GM23248 (cell line): ENCODE measurements around the gene ZFYVE9. TPM values are rescaled to one million over a fixed set of nuclear protein-coding genes. Genes with fewer than 3 reads are reported as not detected.
"Not testable (repeated sequence)": the region's sequence is repeated elsewhere in the genome, so short reads cannot be mapped to it uniquely, and the experiment has no call there.

Source experiments
- DNase-seq: peaks from one replicate; pipeline ENCODE4 v3.0.0-alpha.2; 2015
- H2AFZ ChIP-seq: fragments of 200-600 bp; sonication (generic); 2 replicates; pipeline ENCODE4 v1.6.1; 2016; ENCODE audit warnings: antibody characterized with exemption
- H3F3A ChIP-seq: fragments of 200-600 bp; sonication (generic); 2 replicates; pipeline ENCODE4 v1.6.1; 2016; ENCODE audit warnings: mild to moderate bottlenecking, antibody characterized with exemption, mixed run types; ENCODE audit not compliant: insufficient read depth
- H3K27ac ChIP-seq: fragments of 200-600 bp; sonication (generic); 2 replicates; pipeline ENCODE4 v1.5.1; 2016; ENCODE audit warnings: mild to moderate bottlenecking
- H3K27me3 ChIP-seq: fragments of 200-600 bp; sonication (generic); replicated peaks from 2 replicates; pipeline ENCODE4 v1.6.1; 2016; ENCODE audit warnings: mild to moderate bottlenecking; ENCODE audit not compliant: insufficient read depth
- H3K36me3 ChIP-seq: fragments of 200-600 bp; sonication (generic); 2 replicates; pipeline ENCODE4 v1.6.1; 2016; ENCODE audit warnings: low read depth, mild to moderate bottlenecking
- H3K4me1 ChIP-seq: fragments of 200-600 bp; sonication (generic); 2 replicates; pipeline ENCODE4 v1.6.1; 2016; ENCODE audit warnings: mild to moderate bottlenecking; ENCODE audit not compliant: insufficient read depth
- H3K4me2 ChIP-seq: fragments of 200-600 bp; sonication (generic); one replicate; pipeline ENCODE4 v1.6.1; 2016; ENCODE audit warnings: mild to moderate bottlenecking; ENCODE audit not compliant: unreplicated experiment
- H3K4me3 ChIP-seq: fragments of 200-600 bp; sonication (generic); 2 replicates; pipeline ENCODE4 v1.5.1; 2016; ENCODE audit warnings: mild to moderate bottlenecking
- H3K79me2 ChIP-seq: fragments of 200-600 bp; sonication (generic); 2 replicates; pipeline ENCODE4 v1.6.1; 2016; ENCODE audit warnings: mild to moderate bottlenecking; ENCODE audit not compliant: insufficient read depth
- H3K9ac ChIP-seq: fragments of 200-600 bp; sonication (generic); 2 replicates; pipeline ENCODE4 v1.6.1; 2016; ENCODE audit warnings: mild to moderate bottlenecking
- H3K9me2 ChIP-seq: fragments of 200-600 bp; sonication (generic); 2 replicates; pipeline ENCODE4 v1.6.1; 2016; ENCODE audit warnings: mixed run types, mild to moderate bottlenecking, moderate library complexity; ENCODE audit not compliant: insufficient read depth
- H3K9me3 ChIP-seq: fragments of 200-600 bp; sonication (generic); one replicate; pipeline ENCODE4 v1.6.1; 2017; ENCODE audit warnings: low read depth
- H4K20me1 ChIP-seq: fragments of 200-600 bp; sonication (generic); 2 replicates; pipeline ENCODE4 v1.6.0; 2016; ENCODE audit not compliant: insufficient read depth
- EZH2 ChIP-seq: fragments of 200-600 bp; sonication (generic); IDR thresholded peaks from 2 replicates; pipeline ENCODE4 v1.6.1; 2018; ENCODE audit warnings: antibody characterized with exemption, mild to moderate bottlenecking; ENCODE audit not compliant: insufficient read depth, poor library complexity, severe bottlenecking
- EZH2phosphoT487 ChIP-seq: fragments of 200-600 bp; sonication (generic); IDR thresholded peaks from 2 replicates; pipeline ENCODE4 v1.6.1; 2018; ENCODE audit warnings: antibody characterized with exemption, moderate library complexity, mild to moderate bottlenecking, low read depth; ENCODE audit not compliant: insufficient read depth
- WGBS, 2 experiments: methylation state at CpG; one replicate each; pipeline ENCODE4 v1.1.6; 2015 to 2017; ENCODE audit warnings: low lambda C conversion rate in 2 of 2, low coverage in 1 of 2; ENCODE audit errors: missing lambda C conversion rate in 2 of 2; 5-methylcytosine and 5-hydroxymethylcytosine counted together
- in situ Hi-C: fragments of 300-500 bp; cut with MboI; formaldehyde crosslinking; loops from 2 replicates; pipeline ENCODE4 v1.15.0; 2020
- polyA plus RNA-seq: library from polyadenylated mRNA; unstranded; fragments of >200 nt; fragmentation: Nextera tagmentation; extraction: Ambion mirVana; gene quantifications from 2 replicates; pipeline ENCODE4 v1.2.1, GENCODE V29; 2016
- total RNA-seq: library from RNA; depleted of rRNA; stranded (reverse); fragments of >200 nt; shearing (Covaris generic); gene quantifications from 2 replicates; pipeline ENCODE4 v1.2.3, GENCODE V29; 2014

Gene ZFYVE9
- total and polyA plus RNA-seq, 2 experiments from 2014 or later = 6.4 to 28.1 TPM

GRCh38 chr1:52179073-52179472 is 37.2 kb downstream of the ZFYVE9 start:
- no peaks in the 10 kb centered on the region for H4K20me1 ChIP-seq
- no peaks in the 10 kb centered on the region for H3K4me1 ChIP-seq
- no peak overlapping the region for H3K27ac ChIP-seq
- no peak overlapping the region for H3K9ac ChIP-seq
- TF ChIP-seq EZH2phosphoT487 = no peak
- TF ChIP-seq EZH2 = no peak
- H3K9me3 ChIP-seq = no peaks in the 10 kb centered on the region
- in situ Hi-C loops = no loop called here
- no peak for DNase-seq
- H3K79me2 ChIP-seq = peaks cover 28% of the 10 kb centered on the region
- no peak overlapping the region for H3K4me3 ChIP-seq
- no peaks in the 10 kb centered on the region for H3K36me3 ChIP-seq
- H3K4me2 ChIP-seq = no peak overlapping the region
- H2AFZ ChIP-seq = no peak overlapping the region
- H3F3A ChIP-seq = no peaks in the 10 kb centered on the region
- H3K27me3 ChIP-seq = no peaks in the 10 kb centered on the region
- WGBS, 2 experiments = 62 to 65% methylated on average over 6 of the region's 6 CpGs
- no peaks in the 10 kb centered on the region for H3K9me2 ChIP-seq

- WGBS, 2 experiments = 97% methylated on average over 3 of the region's 3 CpGs
- no peaks in the 10 kb centered on the region for H4K20me1 ChIP-seq
- TF ChIP-seq EZH2 = no peak
- TF ChIP-seq EZH2phosphoT487 = no peak
- H3K9me3 ChIP-seq = no peaks in the 10 kb centered on the region
- H3F3A ChIP-seq = no peaks in the 10 kb centered on the region
- H2AFZ ChIP-seq = no peak overlapping the region
- no peak overlapping the region for H3K9ac ChIP-seq
- in situ Hi-C loops = no loop called here
- no peaks in the 10 kb centered on the region for H3K36me3 ChIP-seq
- H3K4me3 ChIP-seq = no peak overlapping the region
- no peak overlapping the region for H3K27ac ChIP-seq
- DNase-seq = no peak
- H3K4me1 ChIP-seq = no peaks in the 10 kb centered on the region
- H3K4me2 ChIP-seq = no peak overlapping the region
- no peaks in the 10 kb centered on the region for H3K27me3 ChIP-seq
- no peaks in the 10 kb centered on the region for H3K9me2 ChIP-seq
- H3K79me2 ChIP-seq = peaks cover 34% of the 10 kb centered on the region
These were observed 38.3 kb downstream of the ZFYVE9 start for GRCh38 chr1:52180176-52180575.

GRCh38 chr1:52181759-52182158 is 39.9 kb downstream of the ZFYVE9 start:
- 98% methylated on average over 8 to 34 of the region's 36 CpGs for WGBS, 2 experiments
- H3K36me3 ChIP-seq, H3K9me3 ChIP-seq, H3F3A ChIP-seq, H3K4me3 ChIP-seq, H3K9ac ChIP-seq, H3K27me3 ChIP-seq, H3K27ac ChIP-seq, H3K9me2 ChIP-seq, H2AFZ ChIP-seq, DNase-seq, H4K20me1 ChIP-seq, H3K4me2 ChIP-seq, H3K4me1 ChIP-seq, in situ Hi-C loops: not testable (repeated sequence)
- H3K79me2 ChIP-seq = peaks cover 34% of the 10 kb centered on the region

- H3K27me3 ChIP-seq, H3K9me3 ChIP-seq, H3K27ac ChIP-seq, H4K20me1 ChIP-seq, H3K9me2 ChIP-seq, H3K4me2 ChIP-seq, H3K36me3 ChIP-seq, in situ Hi-C loops, H3K4me1 ChIP-seq, H3K9ac ChIP-seq, H3K4me3 ChIP-seq, H3F3A ChIP-seq, H2AFZ ChIP-seq, DNase-seq: not testable (repeated sequence)
- peaks cover 32% of the 10 kb centered on the region for H3K79me2 ChIP-seq
- WGBS, 2 experiments = 83% methylated on average over 5 of the region's 5 CpGs
These were observed 40.4 kb downstream of the ZFYVE9 start for GRCh38 chr1:52182328-52182727.

- Histone ChIP-seq H3F3A (peaks cover 8% of the 10 kb centered on the region; the same call in 1 of the 2 replicates), H3K79me2 (peaks cover 32% of the 10 kb centered on the region; the same call in 1 of the 2 replicates), H3K9me2 (no peaks in the 10 kb centered on the region), H3K27me3 (no peaks in the 10 kb centered on the region), H2AFZ (no peak overlapping the region), H3K27ac (no peak overlapping the region), H3K9ac (no peak overlapping the region), H3K9me3 (no peaks in the 10 kb centered on the region), H3K36me3 (no peaks in the 10 kb centered on the region), H3K4me3 (no peak overlapping the region), H4K20me1 (no peaks in the 10 kb centered on the region), H3K4me2 (no peak overlapping the region), H3K4me1 (0 out of 2 replicates have a peak, but pooled peaks cover 7% of the 10 kb centered on the region)
- DNase-seq = no peak
- in situ Hi-C loops = no loop called here
- TF ChIP-seq EZH2phosphoT487 = no peak
- TF ChIP-seq EZH2 = no peak
- 93 to 99% methylated on average over 3 of the region's 3 CpGs for WGBS, 2 experiments
These were observed 41.0 kb downstream of the ZFYVE9 start for GRCh38 chr1:52182874-52183400.
